ENCODE measurements around the gene USP44. TPM values are rescaled to one million over a fixed set of nuclear protein-coding genes. Genes with fewer than 3 reads are reported as not detected.

Gene USP44
- polyA plus RNA-seq: 0.93 TPM
- long read RNA-seq, donor 1: 0 reads
- long read RNA-seq, donor 2: 0 reads
- long read RNA-seq, donor 3: 0 reads
- long read RNA-seq, donor 4: 0 reads
- long read RNA-seq, donor 5: 0 reads
- long read RNA-seq, donor 6: 0 reads
- long read RNA-seq, donor 7: 0 reads
- long read RNA-seq, donor 8: 0 reads
- long read RNA-seq, donor 9: 0 reads
- long read RNA-seq, donor 10: 0 reads
- long read RNA-seq, donor 11: 0 reads

DNA sequence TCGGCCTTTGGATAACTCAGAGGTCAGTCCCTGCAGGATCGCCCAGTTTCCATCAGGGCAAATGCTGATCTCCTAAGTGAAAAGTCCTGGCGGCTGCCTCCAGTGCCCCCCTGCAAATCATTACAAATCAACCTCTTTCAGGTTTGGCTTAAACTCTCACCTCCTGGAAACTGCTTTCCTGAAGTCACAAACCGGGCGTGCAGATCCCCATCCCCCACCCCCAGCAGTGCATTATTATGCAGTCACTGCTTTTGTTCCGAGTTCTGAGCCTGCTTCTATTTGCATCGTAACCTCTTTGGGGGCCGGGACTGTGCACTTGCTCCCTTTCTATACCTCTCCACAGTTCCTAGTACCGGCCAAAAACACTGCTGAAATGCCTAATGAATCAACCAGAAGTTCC, at the start of gene USP44:
USP44 (minus strand) TSS at position 172 of the 400 bp plus-strand sequence. CDS start 17,220 bp downstream, outside the sequence.
- H3K36me3 ChIP-seq (ENCODE audit: control insufficient read depth, insufficient read depth, low read length): no peaks in the 10 kb centered on the region
- WGBS (ENCODE audit: insufficient coverage, low lambda C conversion rate): 60% methylated on average over 1 of the region's 9 CpGs
- H3K4me3 ChIP-seq (ENCODE audit: low read length): no peak within 1 kb of the TSS
- H3K27ac ChIP-seq (ENCODE audit: low read length): no peak within 1 kb of the TSS
- H3K4me1 ChIP-seq (ENCODE audit: control insufficient read depth, insufficient read depth, low read length): peaks cover 12% of the 10 kb centered on the region
- peaks cover 42% of the 10 kb centered on the region for H3K27me3 ChIP-seq (ENCODE audit: control insufficient read depth, insufficient read depth, low read length)
- no peak for DNase-seq
- peaks cover 7% of the 10 kb centered on the region for H3K9me3 ChIP-seq (ENCODE audit: control insufficient read depth, low read depth, low read length)

- Histone ChIP-seq H3K4me1 (ENCODE audit: control insufficient read depth, insufficient read depth, low read length) (no peaks in the 10 kb centered on the region), H3K9me3 (ENCODE audit: control insufficient read depth, low read depth, low read length) (no peaks in the 10 kb centered on the region), H3K27ac (ENCODE audit: low read length) (no peak overlapping the region), H3K4me3 (ENCODE audit: low read length) (no peak overlapping the region), H3K36me3 (ENCODE audit: control insufficient read depth, insufficient read depth, low read length) (no peaks in the 10 kb centered on the region), H3K27me3 (ENCODE audit: control insufficient read depth, insufficient read depth, low read length) (no peaks in the 10 kb centered on the region)
- no CpG with 5 or more reads among the region's 8 CpGs for WGBS (ENCODE audit: insufficient coverage, low lambda C conversion rate)
- no peak for DNase-seq
Measured at GRCh38 chr12:95600567-95600966, 49.3 kb upstream of the USP44 start.

DNA sequence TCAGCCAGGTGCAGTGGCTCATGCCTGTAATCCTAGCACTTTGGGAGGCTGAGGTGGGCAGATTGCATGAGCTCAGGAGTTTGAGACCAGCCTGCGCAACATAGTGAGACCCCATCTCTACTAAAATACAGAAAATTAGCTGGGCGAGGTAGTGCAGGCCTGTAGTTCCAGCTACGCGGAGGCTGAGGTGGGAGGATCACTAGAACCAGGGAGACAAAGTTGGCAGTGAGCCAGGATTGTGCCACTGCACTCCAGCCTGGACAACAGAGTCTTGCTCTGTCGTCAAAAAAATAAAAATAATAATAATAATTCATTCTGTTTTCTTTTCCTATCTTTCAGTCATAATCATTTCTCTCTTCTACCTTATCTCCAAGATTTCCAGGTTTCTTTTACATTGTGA, 48.6 kb upstream of the USP44 start:
- Histone ChIP-seq H3K9me3 (ENCODE audit: control insufficient read depth, low read depth, low read length) (no peaks in the 10 kb centered on the region), H3K36me3 (ENCODE audit: control insufficient read depth, insufficient read depth, low read length) (no peaks in the 10 kb centered on the region), H3K4me3 (ENCODE audit: low read length) (no peak overlapping the region), H3K4me1 (ENCODE audit: control insufficient read depth, insufficient read depth, low read length) (no peaks in the 10 kb centered on the region), H3K27ac (ENCODE audit: low read length) (no peak overlapping the region), H3K27me3 (ENCODE audit: control insufficient read depth, insufficient read depth, low read length) (no peaks in the 10 kb centered on the region)
- DNase-seq: no peak
- 100% methylated on average over 2 of the region's 5 CpGs for WGBS (ENCODE audit: insufficient coverage, low lambda C conversion rate)

GRCh38 chr12:95594136-95594535, 42.9 kb upstream of the USP44 start:
- Histone ChIP-seq H3K36me3 (ENCODE audit: control insufficient read depth, insufficient read depth, low read length) (no peaks in the 10 kb centered on the region), H3K9me3 (ENCODE audit: control insufficient read depth, low read depth, low read length) (no peaks in the 10 kb centered on the region), H3K27ac (ENCODE audit: low read length) (no peak overlapping the region), H3K27me3 (ENCODE audit: control insufficient read depth, insufficient read depth, low read length) (no peaks in the 10 kb centered on the region), H3K4me3 (ENCODE audit: low read length) (no peak overlapping the region), H3K4me1 (ENCODE audit: control insufficient read depth, insufficient read depth, low read length) (no peaks in the 10 kb centered on the region)
- DNase-seq: no peak
- 100% methylated on average over 1 of the region's 2 CpGs for WGBS (ENCODE audit: insufficient coverage, low lambda C conversion rate)

- Histone ChIP-seq H3K27ac (ENCODE audit: low read length) (no peak overlapping the region), H3K27me3 (ENCODE audit: control insufficient read depth, insufficient read depth, low read length) (no peaks in the 10 kb centered on the region), H3K9me3 (ENCODE audit: control insufficient read depth, low read depth, low read length) (no peaks in the 10 kb centered on the region), H3K4me3 (ENCODE audit: low read length) (no peak overlapping the region), H3K4me1 (ENCODE audit: control insufficient read depth, insufficient read depth, low read length) (no peaks in the 10 kb centered on the region), H3K36me3 (ENCODE audit: control insufficient read depth, insufficient read depth, low read length) (no peaks in the 10 kb centered on the region)
- 100% methylated on average over 1 of the region's 7 CpGs for WGBS (ENCODE audit: insufficient coverage, low lambda C conversion rate)
- DNase-seq: no peak
Measured at GRCh38 chr12:95593266-95593871, 42.1 kb upstream of the USP44 start.

- no peaks in the 10 kb centered on the region for H3K27me3 ChIP-seq (ENCODE audit: control insufficient read depth, insufficient read depth, low read length)
- H3K4me1 ChIP-seq (ENCODE audit: control insufficient read depth, insufficient read depth, low read length): no peaks in the 10 kb centered on the region
- no CpG with 5 or more reads among the region's 2 CpGs for WGBS (ENCODE audit: insufficient coverage, low lambda C conversion rate)
- H3K36me3 ChIP-seq (ENCODE audit: control insufficient read depth, insufficient read depth, low read length): no peaks in the 10 kb centered on the region
- no peaks in the 10 kb centered on the region for H3K9me3 ChIP-seq (ENCODE audit: control insufficient read depth, low read depth, low read length)
- H3K4me3 ChIP-seq (ENCODE audit: low read length): no peak overlapping the region
- H3K27ac ChIP-seq (ENCODE audit: low read length): no peak overlapping the region
- no peak for DNase-seq
Measured at GRCh38 chr12:95591731-95592130, 40.5 kb upstream of the USP44 start.

GRCh38 chr12:95590775-95591174, 39.5 kb upstream of the USP44 start:
- no peaks in the 10 kb centered on the region for H3K4me1 ChIP-seq (ENCODE audit: control insufficient read depth, insufficient read depth, low read length)
- WGBS (ENCODE audit: insufficient coverage, low lambda C conversion rate): no CpG with 5 or more reads among the region's 2 CpGs
- no peaks in the 10 kb centered on the region for H3K27me3 ChIP-seq (ENCODE audit: control insufficient read depth, insufficient read depth, low read length)
- H3K36me3 ChIP-seq (ENCODE audit: control insufficient read depth, insufficient read depth, low read length): no peaks in the 10 kb centered on the region
- no peaks in the 10 kb centered on the region for H3K9me3 ChIP-seq (ENCODE audit: control insufficient read depth, low read depth, low read length)
- DNase-seq: no peak
- no peak overlapping the region for H3K4me3 ChIP-seq (ENCODE audit: low read length)
- no peak overlapping the region for H3K27ac ChIP-seq (ENCODE audit: low read length)

DNA sequence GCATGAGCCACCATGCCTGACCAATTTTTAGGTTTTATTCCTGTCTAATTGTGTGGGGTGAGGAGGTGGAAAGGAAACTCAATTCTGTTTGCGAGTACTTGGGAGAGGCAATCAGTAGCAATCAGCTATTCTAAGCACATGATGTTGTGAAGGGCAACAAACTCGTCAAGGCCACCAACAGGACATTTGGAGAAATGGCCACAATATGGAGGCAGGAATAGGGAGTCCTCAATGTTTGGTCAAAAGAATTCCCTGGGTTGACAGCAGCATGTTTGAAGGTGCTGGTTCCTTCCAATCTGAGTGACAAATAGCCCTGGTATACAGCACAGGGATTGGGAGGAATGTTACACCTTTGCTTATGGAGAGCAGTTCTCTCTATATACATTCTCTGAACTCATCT, 32.7 kb upstream of the USP44 start:
- H3K9me3 ChIP-seq (ENCODE audit: control insufficient read depth, low read depth, low read length): no peaks in the 10 kb centered on the region
- H3K4me3 ChIP-seq (ENCODE audit: low read length): no peak overlapping the region
- no CpG with 5 or more reads among the region's 2 CpGs for WGBS (ENCODE audit: insufficient coverage, low lambda C conversion rate)
- no peaks in the 10 kb centered on the region for H3K4me1 ChIP-seq (ENCODE audit: control insufficient read depth, insufficient read depth, low read length)
- H3K27me3 ChIP-seq (ENCODE audit: control insufficient read depth, insufficient read depth, low read length): no peaks in the 10 kb centered on the region
- no peak overlapping the region for H3K27ac ChIP-seq (ENCODE audit: low read length)
- H3K36me3 ChIP-seq (ENCODE audit: control insufficient read depth, insufficient read depth, low read length): no peaks in the 10 kb centered on the region
- no peak for DNase-seq

- no peaks in the 10 kb centered on the region for H3K27me3 ChIP-seq (ENCODE audit: control insufficient read depth, insufficient read depth, low read length)
- peak in 1 of 2 donors; percentile 32 for DNase-seq
- no peaks in the 10 kb centered on the region for H3K9me3 ChIP-seq (ENCODE audit: control insufficient read depth, low read depth, low read length)
- H3K27ac ChIP-seq (ENCODE audit: low read length): no peak overlapping the region
- no peak overlapping the region for H3K4me3 ChIP-seq (ENCODE audit: low read length)
- 0% methylated on average over 2 of the region's 8 CpGs for WGBS (ENCODE audit: insufficient coverage, low lambda C conversion rate)
- no peaks in the 10 kb centered on the region for H3K36me3 ChIP-seq (ENCODE audit: control insufficient read depth, insufficient read depth, low read length)
- no peaks in the 10 kb centered on the region for H3K4me1 ChIP-seq (ENCODE audit: control insufficient read depth, insufficient read depth, low read length)
Measured at GRCh38 chr12:95582230-95583058, 31.2 kb upstream of the USP44 start.

- Histone ChIP-seq H3K27ac (ENCODE audit: low read length) (no peak overlapping the region), H3K36me3 (ENCODE audit: control insufficient read depth, insufficient read depth, low read length) (no peaks in the 10 kb centered on the region), H3K9me3 (ENCODE audit: control insufficient read depth, low read depth, low read length) (no peaks in the 10 kb centered on the region), H3K4me3 (ENCODE audit: low read length) (no peak overlapping the region), H3K4me1 (ENCODE audit: control insufficient read depth, insufficient read depth, low read length) (no peaks in the 10 kb centered on the region), H3K27me3 (ENCODE audit: control insufficient read depth, insufficient read depth, low read length) (no peaks in the 10 kb centered on the region)
- DNase-seq: no peak
- WGBS (ENCODE audit: insufficient coverage, low lambda C conversion rate): 100% methylated on average over 1 of the region's 1 CpG
Measured at GRCh38 chr12:95577820-95578219, 26.5 kb upstream of the USP44 start.

Measured in large intestine (tissue), 12 donors.